GM12878 (cell line): Measurements from ENCODE around the gene NRXN3. TPM values are rescaled to one million over a fixed set of nuclear protein-coding genes. Genes with fewer than 3 reads are reported as not detected.

Experiments
- ATAC-seq: fragments of 200-7000 bp; cut with Tn5 transposase; 3 replicates; pipeline ENCODE4 v1.9.1; 2020; ENCODE audit warnings: mild to moderate bottlenecking, moderate library complexity
- BruUV-seq: library from RNA; stranded (reverse); fragments of 400-500 nt; replicated peaks from 2 replicates; lab custom pipeline; 2021; lab: Mats Ljungman, UMichigan
- CTCF ChIA-PET: fragments of 300-600 bp; sonication (Branson Sonifier 250); formaldehyde crosslinking; extraction: SDS; loops from one replicate; lab custom pipeline; 2021; ENCODE audit warnings: inconsistent platforms; lab: Yijun Ruan, JAX
- POLR2A ChIA-PET: fragments of 350-600 bp; formaldehyde crosslinking; extraction: SDS; loops from one replicate; lab custom pipeline; 2021; ENCODE audit warnings: inconsistent platforms; lab: Charles Lee
- RAD21 ChIA-PET: fragments of 300-600 bp; sonication (Branson Sonifier 250); formaldehyde crosslinking; loops from one replicate; lab custom pipeline; 2023; ENCODE audit warnings: antibody characterized with exemption; ENCODE audit not compliant: unreplicated experiment; lab: Charles Lee
- SMC1A ChIA-PET: fragments of 300-600 bp; sonication (Branson Sonifier 250); formaldehyde crosslinking; loops from one replicate; lab custom pipeline; 2023; ENCODE audit not compliant: unreplicated experiment, uncharacterized antibody; lab: Charles Lee
- DNase-seq: peaks from one replicate; pipeline ENCODE4 v3.0.0-alpha.2; 2011; ENCODE audit warnings: low read depth, low spot score
- FAIRE-seq: peaks from 3 replicates; lab custom pipeline; 2011; peaks lifted over from hg19 to GRCh38; lab: Jason Lieb, UNC
- H2AFZ ChIP-seq: 2 replicates; pipeline ENCODE4 v1.6.0; 2011; ENCODE audit warnings: low read depth, low read length, control low read depth; ENCODE audit not compliant: control insufficient read depth
- H3K27ac ChIP-seq: 2 replicates; pipeline ENCODE4 v1.5.1; 2011; ENCODE audit warnings: control low read depth; ENCODE audit not compliant: control insufficient read depth, insufficient read depth
- H3K27me3 ChIP-seq, 2 experiments: replicated peaks in 1 of 2; 2 replicates each; pipeline versions ENCODE4 v1.6.0 to v1.6.1; 2011; ENCODE audit warnings: low read length in 1 of 2; ENCODE audit not compliant: control insufficient read depth in 2 of 2, insufficient read depth in 2 of 2
- H3K36me3 ChIP-seq, 2 experiments: 2 replicates each; pipeline ENCODE4 v1.5.1; 2011; ENCODE audit warnings: low read length in 1 of 2; ENCODE audit not compliant: control insufficient read depth in 2 of 2, insufficient read depth in 2 of 2
- H3K4me1 ChIP-seq: 2 replicates; pipeline ENCODE4 v1.6.1; 2011; ENCODE audit warnings: mild to moderate bottlenecking, low read length, moderate library complexity, mixed read lengths; ENCODE audit not compliant: control insufficient read depth, insufficient read depth
- H3K4me2 ChIP-seq: 2 replicates; pipeline ENCODE4 v1.6.0; 2011; ENCODE audit warnings: control low read depth; ENCODE audit not compliant: control insufficient read depth, insufficient read depth
- H3K4me3 ChIP-seq: fragments of 200-600 bp; sonication (generic); 2 replicates; pipeline ENCODE4 v1.5.1; 2016
- H3K79me2 ChIP-seq: 2 replicates; pipeline ENCODE4 v1.6.0; 2011; ENCODE audit warnings: low read length; ENCODE audit not compliant: control insufficient read depth, insufficient read depth
- H3K9ac ChIP-seq: 2 replicates; pipeline ENCODE4 v1.8.0; 2011; ENCODE audit warnings: low read length, control low read depth, mixed read lengths; ENCODE audit not compliant: control insufficient read depth, insufficient read depth
- H3K9me3 ChIP-seq: replicated peaks from 3 replicates; pipeline ENCODE4 v1.5.1; 2011; ENCODE audit warnings: mild to moderate bottlenecking, low read length; ENCODE audit not compliant: control insufficient read depth, insufficient read depth
- H4K20me1 ChIP-seq: 2 replicates; pipeline ENCODE4 v1.6.0; 2011; ENCODE audit not compliant: control insufficient read depth, insufficient read depth
- CBX3 ChIP-seq: fragments of 200-600 bp; sonication (generic); IDR thresholded peaks from 2 replicates; pipeline ENCODE4 v1.6.1; 2016; ENCODE audit warnings: low read depth, borderline replicate concordance
- ELK1 ChIP-seq: IDR thresholded peaks from 2 replicates; pipeline ENCODE4 v1.6.1; 2012; ENCODE audit warnings: low read depth, low read length, improper control_type of control experiment
- JUNB ChIP-seq: IDR thresholded peaks from 2 replicates; pipeline ENCODE4 v1.6.1; 2016; ENCODE audit warnings: antibody characterized with exemption, mild to moderate bottlenecking
- MLLT1 ChIP-seq: fragments of 450-650 bp; IDR thresholded peaks from 2 replicates; pipeline ENCODE4 v1.6.1; 2016; ENCODE audit warnings: mild to moderate bottlenecking
- NFYA ChIP-seq: IDR thresholded peaks from 2 replicates; pipeline ENCODE4 v1.6.1; 2011; ENCODE audit warnings: low read depth, mild to moderate bottlenecking, low read length, improper control_type of control experiment, borderline replicate concordance
- YBX1 ChIP-seq: fragments of 450-650 bp; IDR thresholded peaks from 2 replicates; pipeline ENCODE4 v1.6.1; 2016; ENCODE audit warnings: antibody characterized with exemption
- WGBS: methylation state at CpG from one replicate; pipeline ENCODE4 v1.1.6; 2016; ENCODE audit warnings: low lambda C conversion rate; ENCODE audit not compliant: insufficient replicate concordance, insufficient coverage; ENCODE audit errors: missing lambda C conversion rate; 5-methylcytosine and 5-hydroxymethylcytosine counted together
- in situ Hi-C: fragments of 300-500 bp; cut with MboI; formaldehyde crosslinking; loops from 9 replicates; pipeline ENCODE4 v1.14.3; 2018; ENCODE audit warnings: mixed read lengths
- intact Hi-C: fragments of 100-400 bp; cut with micrococcal nuclease; formaldehyde crosslinking; loops from one replicate; pipeline ENCODE4 v1.14.2; 2022; ENCODE audit not compliant: unreplicated experiment
- polyA plus RNA-seq, 11 experiments: library from polyadenylated mRNA; depleted of rRNA in 4 of 11; unstranded in 6 of 11; stranded (reverse) in 5 of 11; fragments of >200 nt; fragmentation: Nextera tagmentation in 4 of 11; fragmentation: Illumina TruSeq in 1 of 11; extraction: Ambion mirVana in 4 of 11; extraction: Trizol in 1 of 11; gene quantifications; 1 replicate in 1 of 11; 2 replicates in 10 of 11; pipeline versions ENCODE4 v1.2.1 to v1.2.3, GENCODE V29; 2011 to 2016; ENCODE audit warnings: inconsistent platforms in 2 of 11, missing spikeins in 2 of 11, low read depth in 1 of 11
- total RNA-seq, 4 experiments: library from RNA; depleted of rRNA in 3 of 4; stranded (reverse); fragments of >200 nt in 3 of 4; fragmentation: Illumina TruSeq in 1 of 4; extraction: Trizol in 1 of 4; gene quantifications; 2 replicates each; pipeline versions ENCODE4 v1.2.1 to v1.2.3, GENCODE V29; 2013 to 2021

Gene NRXN3
- total and polyA plus RNA-seq, 10 of the 15 experiments (the other 5 are each of a cell fraction or from before 2014, with no cell fraction given) = 0.52 to 3.3 (median 1.4) TPM

- H3K9ac ChIP-seq = no peak overlapping the region
- intact Hi-C loops = no loop called here
- FAIRE-seq (no peak), DNase-seq (no peak), ATAC-seq (no peak)
- H3K4me3 ChIP-seq = no peak overlapping the region
- no peaks in the 10 kb centered on the region for H4K20me1 ChIP-seq
- 18% methylated on average over 5 of the region's 5 CpGs for WGBS
- H3K27me3 ChIP-seq = no peaks in the 10 kb centered on the region
- BruUV-seq = no TSS peak
- no peaks in the 10 kb centered on the region for H3K9me3 ChIP-seq
- no peaks in the 10 kb centered on the region for H3K4me1 ChIP-seq
- ChIA-PET RAD21 (no interaction called here), POLR2A (no interaction called here), SMC1A (no interaction called here), CTCF (no interaction called here)
- no peak for TF ChIP-seq MLLT1
- TF ChIP-seq ELK1 = no peak
- no peak for TF ChIP-seq NFYA
- TF ChIP-seq CBX3 = no peak
- no peak for TF ChIP-seq YBX1
- no peak for TF ChIP-seq JUNB
- in situ Hi-C loops = no loop called here
- H3K27ac ChIP-seq = no peak overlapping the region
- no peak overlapping the region for H3K4me2 ChIP-seq
- H2AFZ ChIP-seq = no peak overlapping the region
- no peaks in the 10 kb centered on the region for H3K79me2 ChIP-seq
- no peaks in the 10 kb centered on the region for H3K36me3 ChIP-seq
Measured at GRCh38 chr14:79601579-79601978, 1431.4 kb downstream of the NRXN3 start.
